ENCODE data around the gene C22orf31.

The C22orf31 gene

GRCh38 chr22:29102300-29102699 lies 40.7 kb upstream of the C22orf31 start:
- no peak overlapping the region for H3K4me3 ChIP-seq (ENCODE audit: low read depth, low read length)
- no peak for DNase-seq (ENCODE audit: low read depth)
- TF ChIP-seq CTCF (IDR thresholded peaks at IDR 0.05; ENCODE audit: low read depth, low read length, missing control alignments), result no peak

GRCh38 chr22:29098296-29098695 lies 36.7 kb upstream of the C22orf31 start:
- H3K4me3 ChIP-seq (ENCODE audit: low read depth, low read length), result no peak overlapping the region
- TF ChIP-seq CTCF (IDR thresholded peaks at IDR 0.05; ENCODE audit: low read depth, low read length, missing control alignments), result no peak
- DNase-seq (ENCODE audit: low read depth), result no peak

- no peak for DNase-seq (ENCODE audit: low read depth)
- H3K4me3 ChIP-seq (ENCODE audit: low read depth, low read length), result no peak overlapping the region
- TF ChIP-seq CTCF (IDR thresholded peaks at IDR 0.05; ENCODE audit: low read depth, low read length, missing control alignments), result no peak
Observed at GRCh38 chr22:29096736-29097669, 35.4 kb upstream of the C22orf31 start.

GRCh38 chr22:29095459-29095858 lies 33.8 kb upstream of the C22orf31 start:
- DNase-seq (ENCODE audit: low read depth), result no peak
- no peak for TF ChIP-seq CTCF (IDR thresholded peaks at IDR 0.05; ENCODE audit: low read depth, low read length, missing control alignments)
- H3K4me3 ChIP-seq (ENCODE audit: low read depth, low read length), result no peak overlapping the region

GRCh38 chr22:29093501-29094300 lies 32.1 kb upstream of the C22orf31 start:
- H3K4me3 ChIP-seq (ENCODE audit: low read depth, low read length), result no peak overlapping the region
- TF ChIP-seq CTCF (IDR thresholded peaks at IDR 0.05; ENCODE audit: low read depth, low read length, missing control alignments), result no peak
- no peak for DNase-seq (ENCODE audit: low read depth)

- H3K4me3 ChIP-seq (ENCODE audit: low read depth, low read length), result no peak overlapping the region
- no peak for DNase-seq (ENCODE audit: low read depth)
- TF ChIP-seq CTCF (IDR thresholded peaks at IDR 0.05; ENCODE audit: low read depth, low read length, missing control alignments), result no peak
Observed at GRCh38 chr22:29093030-29093429, 31.4 kb upstream of the C22orf31 start.

Data from GM12864 (cell line).